Stimulated activated CD4-positive, alpha-beta T cell treated with anti-CD3 and anti-CD28 coated beads, Interleukin-2, amount 100 ng/mL, for 4 hours (primary cell): ENCODE measurements around the gene SH3TC1.

ENCODE experiments used
- DNase-seq: peaks from one replicate; pipeline ENCODE4 v3.0.0-alpha.2; 2020; ENCODE audit warnings: low read depth

The SH3TC1 gene

DNA sequence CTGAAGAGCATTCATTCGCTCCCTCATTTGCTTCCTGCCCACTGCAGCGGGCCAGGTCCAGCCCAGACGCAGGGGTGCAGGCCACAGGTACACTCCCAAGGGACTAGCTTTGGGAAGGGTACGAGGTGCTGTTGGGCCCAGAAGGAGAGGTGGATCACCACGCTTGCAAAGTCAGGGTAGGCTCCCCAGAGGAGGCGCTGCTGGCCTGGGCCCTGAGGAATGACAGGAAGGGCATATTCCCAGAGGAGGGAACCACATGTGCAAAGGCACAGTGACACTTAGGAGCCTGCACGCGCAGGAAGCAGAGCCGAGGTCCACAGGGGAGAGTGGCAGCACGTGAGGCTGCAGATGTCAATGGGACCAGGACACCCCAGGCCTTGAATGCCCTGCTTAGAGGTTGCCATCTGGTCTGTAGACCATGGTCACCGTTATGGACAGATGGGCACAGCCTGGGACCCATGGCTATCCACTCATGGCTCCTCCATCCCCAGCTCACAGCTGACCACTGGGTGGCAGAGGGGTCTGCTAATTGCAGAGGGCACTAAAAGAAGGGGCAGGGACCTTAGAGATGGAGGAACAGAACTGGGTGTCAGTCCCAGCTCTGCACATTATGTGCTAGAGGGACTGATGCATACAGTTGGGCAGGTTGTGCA, 78.4 kb downstream of the SH3TC1 start:
- no peak for DNase-seq

DNA sequence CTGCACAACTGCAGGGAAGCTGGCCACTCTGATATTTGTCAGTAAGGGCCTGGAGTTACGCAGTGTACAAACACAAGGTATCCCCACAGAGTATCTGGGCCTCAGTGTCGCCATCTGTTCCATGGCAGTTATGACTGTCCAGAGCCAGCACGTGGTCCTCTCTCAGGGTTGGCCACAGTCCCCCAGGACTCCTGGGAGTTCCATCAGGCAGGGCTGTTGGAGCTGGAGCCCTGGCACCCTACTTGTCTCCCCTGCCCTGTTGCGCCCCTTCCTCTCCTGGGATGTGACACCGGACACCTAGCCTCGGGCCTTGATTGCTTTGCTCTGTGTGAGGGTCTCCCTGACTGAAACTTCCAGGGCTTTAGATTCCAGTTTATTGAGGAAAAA, 78.9 kb downstream of the SH3TC1 start:
- DNase-seq = no peak

DNA sequence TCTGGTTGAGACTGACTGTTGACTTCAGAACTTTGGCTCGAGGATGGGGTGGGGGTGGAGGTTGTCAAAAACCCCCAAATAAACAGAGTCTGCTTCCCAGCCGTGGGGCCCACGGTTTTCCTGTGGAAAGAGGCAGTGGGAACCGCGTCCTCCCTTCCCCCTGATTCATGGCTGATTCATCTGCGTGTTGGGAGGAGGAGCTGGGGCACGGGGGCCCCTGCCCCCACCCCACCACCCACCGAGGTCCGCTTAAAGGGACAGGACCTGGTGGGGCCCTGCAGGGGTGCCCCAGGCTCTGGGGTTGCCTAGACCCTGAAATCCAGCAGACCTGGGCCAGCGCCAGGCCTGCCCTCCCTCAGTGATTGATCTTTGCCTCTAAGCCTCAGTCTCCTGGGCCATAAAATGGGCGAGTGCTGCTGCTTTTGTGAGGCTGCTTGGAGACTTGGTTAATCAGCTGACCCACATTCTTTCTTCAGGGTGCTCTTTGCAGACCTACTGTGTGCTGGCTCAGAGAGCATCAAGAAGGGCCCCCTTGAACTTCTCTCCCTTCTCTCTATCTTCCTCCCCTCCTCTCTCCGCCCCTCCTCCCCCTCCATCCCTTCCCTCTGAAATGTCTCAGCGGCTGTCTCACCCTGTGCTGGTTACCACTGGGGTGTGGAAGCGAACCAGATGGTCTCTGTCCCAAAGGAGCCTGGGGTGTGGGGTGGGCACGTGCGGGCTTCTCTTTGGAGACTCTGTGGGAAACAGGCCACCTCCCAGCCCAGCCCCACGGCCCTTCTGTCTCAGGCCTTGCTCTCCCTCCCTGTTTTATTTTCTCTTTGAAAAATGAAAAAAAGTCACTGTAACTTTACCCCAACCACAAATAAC, 79.6 kb downstream of the SH3TC1 start:
- no peak for DNase-seq

DNA sequence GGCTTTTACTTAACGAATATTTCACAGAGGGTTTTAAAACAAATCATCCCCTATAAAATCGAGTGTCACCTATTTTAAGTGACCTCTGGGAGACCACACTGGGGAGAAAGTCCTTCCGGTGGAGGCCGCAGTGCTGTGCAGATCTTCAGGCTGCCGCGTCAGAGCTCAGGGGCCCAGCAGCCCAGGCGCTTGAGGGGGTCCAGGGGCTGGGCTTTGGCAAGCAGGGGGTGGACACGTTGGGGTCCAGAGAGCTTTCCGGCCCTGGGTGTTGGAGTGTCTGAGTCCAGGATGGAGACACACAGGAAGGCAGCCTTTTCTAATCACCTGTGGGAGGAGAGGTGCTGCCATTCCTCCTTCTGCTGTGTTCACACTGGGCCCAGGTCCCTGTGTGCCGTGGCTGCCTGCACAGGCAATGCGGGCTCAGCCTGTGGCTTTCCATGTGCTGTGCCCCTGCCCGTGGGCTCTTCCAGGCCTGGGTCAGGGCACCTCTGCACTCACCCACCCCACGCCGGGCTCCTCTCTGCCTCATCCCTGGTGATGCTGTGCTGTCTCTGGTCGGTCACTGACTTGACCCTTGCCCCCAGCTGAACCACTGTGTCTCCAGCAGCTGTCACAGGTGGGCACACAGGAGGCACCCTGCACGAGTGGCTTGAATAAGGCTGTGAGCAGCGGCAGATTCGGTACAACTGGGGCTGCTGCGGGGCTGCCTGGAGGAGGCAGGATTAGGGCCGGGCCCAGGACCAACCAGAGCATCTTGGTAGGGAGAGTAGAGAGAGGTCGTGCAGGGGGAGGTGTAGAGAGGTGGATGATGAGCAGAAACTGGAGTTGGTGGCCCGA, 80.4 kb downstream of the SH3TC1 start:
- DNase-seq = no peak

DNA sequence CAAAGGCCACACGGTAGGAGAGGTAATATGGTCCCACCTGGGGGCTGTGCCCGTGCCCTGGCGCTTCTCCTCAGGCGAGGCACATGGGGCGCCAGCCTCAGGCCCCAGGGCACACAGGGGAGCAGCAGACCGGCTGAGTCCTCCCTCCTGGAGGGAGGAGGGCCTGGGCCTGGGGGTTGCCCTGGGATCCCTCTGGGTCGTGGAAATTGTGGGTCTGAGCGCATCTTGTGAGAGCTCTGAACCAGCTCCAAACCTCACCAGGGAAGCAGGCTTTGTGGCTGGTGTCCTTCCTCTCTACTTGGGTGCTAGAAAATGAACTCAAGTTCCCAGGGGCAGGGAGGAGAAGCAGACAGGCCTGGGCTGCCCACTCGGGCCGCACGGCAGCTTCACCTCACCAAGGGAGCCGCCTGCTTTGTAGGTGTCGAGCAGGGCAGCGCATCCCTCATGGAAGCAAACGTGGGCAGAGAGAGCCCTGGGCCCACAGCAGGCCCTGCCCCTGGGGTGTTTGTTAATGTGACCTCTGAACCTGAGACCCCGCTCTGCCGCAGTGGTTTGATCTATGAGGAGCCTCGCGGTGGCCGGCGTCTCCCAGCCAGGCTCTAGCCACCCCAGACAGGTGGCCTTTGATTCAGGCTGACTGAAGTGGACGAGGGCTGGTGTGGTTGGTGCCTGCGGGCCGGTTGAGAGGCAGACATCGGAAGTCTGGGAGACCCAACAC, 81.2 kb downstream of the SH3TC1 start:
- no peak for DNase-seq

DNA sequence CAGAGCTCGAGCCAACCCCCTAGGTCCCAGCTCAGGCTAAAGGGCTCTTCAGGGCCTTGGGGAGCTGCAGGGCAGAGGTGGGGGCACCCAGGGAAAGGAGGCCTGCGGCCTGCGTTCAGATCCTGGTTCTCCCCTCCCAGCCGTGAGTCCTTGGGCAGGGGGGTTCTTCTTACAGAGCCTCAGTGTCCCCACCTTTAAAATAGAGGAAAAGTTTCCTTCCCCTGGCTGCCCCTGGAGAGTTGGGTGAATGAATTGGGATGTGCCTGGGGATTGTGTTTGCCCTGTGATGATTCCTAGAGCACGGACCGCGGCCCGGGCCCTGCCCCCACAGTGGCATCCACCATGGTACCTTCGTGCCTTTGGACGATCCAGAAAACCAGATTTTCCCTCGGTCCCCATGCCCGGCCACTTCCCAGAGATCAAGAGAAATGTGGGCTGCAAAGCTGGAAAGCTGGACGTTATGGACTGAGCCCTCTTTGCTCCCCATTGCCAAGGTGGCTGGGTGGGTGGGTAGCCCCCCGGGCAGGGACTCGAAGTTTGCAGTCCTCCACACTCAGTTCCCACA, 81.9 kb downstream of the SH3TC1 start:
- DNase-seq = no peak

DNA sequence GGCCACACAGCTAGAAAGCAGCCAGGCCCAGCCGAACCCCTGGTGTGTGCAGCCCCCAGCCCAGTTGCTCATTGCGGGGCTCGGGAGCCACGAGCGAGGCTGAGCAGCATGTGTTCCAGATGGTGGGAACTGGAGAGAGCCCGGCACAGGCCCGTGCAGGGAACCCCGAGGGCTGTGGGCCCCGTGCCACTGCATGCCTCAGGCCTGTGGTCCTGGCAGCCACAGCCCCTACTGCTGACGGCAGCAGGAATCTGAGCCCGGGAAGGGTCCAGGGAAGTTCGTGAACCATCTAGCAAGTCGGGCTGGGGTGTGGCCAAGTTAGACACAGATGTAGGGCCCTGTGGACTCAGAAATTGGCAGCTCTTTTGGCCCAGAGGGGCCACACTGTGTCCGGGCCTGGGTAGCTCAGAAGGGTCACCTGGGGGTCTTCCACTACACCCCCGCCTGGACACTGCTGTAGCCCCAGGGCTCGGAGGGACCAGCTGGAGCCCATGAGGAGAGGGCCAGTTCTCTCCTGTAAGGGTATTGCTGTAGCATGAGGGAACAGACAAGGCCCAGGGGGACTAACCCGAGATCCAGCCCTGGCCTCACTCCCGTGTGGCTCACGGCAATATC, 82.5 kb downstream of the SH3TC1 start:
- no peak for DNase-seq

DNA sequence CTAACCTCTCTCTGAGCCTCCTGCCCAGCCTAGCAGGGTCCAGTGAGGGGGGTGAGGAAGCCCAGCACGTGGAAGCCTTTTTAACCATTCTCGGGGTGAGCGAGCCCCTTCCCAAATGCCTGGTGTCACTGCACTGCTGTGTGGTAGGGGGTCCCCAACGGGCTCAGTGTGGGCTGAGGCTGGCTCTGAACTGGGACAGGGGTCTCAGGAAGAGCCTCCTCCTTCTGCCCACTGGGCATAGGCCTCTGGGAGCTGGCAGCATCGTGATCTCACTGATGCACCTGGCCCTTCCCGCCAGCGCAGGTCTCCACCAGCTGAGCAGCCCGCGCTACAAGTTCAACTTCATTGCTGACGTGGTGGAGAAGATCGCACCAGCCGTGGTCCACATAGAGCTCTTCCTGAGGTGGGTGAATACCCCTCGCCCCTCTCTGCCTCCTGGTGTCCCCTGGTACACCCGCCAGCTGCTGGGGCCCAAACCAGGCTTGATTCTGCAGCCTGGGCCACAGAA, 83.1 kb downstream of the SH3TC1 start:
- DNase-seq = no peak

DNA sequence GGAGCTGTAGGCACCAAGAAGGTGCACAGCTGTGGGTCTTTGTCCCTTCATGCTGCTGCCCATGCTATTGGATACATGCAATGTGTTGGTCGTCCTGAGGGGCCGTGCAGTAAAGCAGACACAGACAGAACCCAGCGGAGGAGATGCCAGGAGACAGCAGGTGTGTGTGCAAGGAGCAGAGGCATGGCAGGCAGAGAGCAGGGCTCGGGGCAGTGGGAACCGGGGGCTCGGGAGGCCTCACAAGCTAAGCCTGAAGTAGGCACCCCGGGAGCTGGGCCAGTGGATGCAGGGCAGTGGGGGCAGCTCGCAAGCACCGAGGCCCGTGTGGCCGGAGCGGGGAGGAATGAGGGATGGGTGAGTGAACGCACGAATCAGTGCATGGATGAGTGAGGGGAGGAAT, 83.7 kb downstream of the SH3TC1 start:
- DNase-seq = no peak

DNA sequence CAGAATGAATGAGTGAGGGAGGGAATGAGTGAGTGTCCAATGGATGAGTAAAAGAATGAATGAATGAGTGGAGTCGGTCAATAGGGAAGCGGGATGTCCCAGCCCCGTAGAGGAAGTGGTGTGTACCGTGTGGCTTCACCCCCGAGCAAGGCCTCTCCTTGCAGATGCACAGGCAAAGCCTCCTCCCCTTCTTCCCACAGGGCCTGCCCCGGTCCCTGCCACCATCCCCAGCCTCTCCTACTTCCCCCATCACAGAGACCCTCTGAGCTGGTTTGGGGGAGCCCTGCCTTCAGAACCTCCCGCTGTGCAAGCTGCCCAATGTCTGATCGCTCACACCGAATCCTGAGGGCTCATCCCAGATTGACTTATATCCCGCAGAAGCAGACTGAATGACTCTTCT, 84.1 kb downstream of the SH3TC1 start:
- DNase-seq = no peak

DNA sequence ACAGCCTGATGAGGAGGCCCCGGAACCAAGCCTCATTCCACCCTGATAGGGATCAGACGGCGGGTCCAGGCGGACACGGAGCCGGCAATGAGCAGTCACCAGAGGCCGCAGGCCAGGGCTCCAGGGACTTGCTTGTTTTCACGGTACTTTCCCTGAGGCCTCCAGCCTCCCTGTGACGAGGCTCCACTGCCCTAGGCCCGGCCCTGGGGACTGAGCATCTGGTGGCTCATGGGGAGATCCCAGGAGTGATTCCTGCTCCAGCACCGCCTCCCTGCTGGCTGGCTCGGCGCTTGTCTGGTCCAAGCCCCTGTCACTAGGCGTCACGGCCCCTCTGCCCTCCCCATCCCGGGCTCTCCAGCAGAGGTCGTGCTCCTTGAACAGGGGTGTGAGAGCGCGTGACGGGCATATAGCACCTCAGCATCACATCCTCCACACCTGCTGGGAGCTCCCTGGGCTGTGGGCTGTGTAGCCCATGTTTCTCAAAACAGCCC, 84.6 kb downstream of the SH3TC1 start:
- DNase-seq = no peak

DNA sequence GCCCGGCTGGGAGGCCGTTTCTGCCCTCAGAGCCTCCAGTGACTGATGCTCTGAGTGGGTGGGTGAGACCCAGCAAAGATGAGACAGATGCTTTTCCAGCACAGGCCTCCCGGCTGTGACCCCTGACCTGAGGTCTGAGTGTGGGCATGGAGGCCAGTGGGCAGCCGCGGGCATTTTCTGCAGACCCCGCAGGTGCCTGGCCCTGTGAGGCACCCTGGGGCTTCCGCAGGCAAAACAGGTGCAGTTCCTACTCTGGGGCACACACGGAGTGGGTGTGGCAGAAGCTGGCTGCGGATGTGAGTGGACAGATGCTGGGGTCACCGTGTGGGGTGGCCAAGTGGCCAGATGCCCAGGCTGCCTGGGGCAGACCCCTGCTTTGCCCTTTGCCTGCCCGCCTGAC, 85.3 kb downstream of the SH3TC1 start:
- no peak for DNase-seq

DNA sequence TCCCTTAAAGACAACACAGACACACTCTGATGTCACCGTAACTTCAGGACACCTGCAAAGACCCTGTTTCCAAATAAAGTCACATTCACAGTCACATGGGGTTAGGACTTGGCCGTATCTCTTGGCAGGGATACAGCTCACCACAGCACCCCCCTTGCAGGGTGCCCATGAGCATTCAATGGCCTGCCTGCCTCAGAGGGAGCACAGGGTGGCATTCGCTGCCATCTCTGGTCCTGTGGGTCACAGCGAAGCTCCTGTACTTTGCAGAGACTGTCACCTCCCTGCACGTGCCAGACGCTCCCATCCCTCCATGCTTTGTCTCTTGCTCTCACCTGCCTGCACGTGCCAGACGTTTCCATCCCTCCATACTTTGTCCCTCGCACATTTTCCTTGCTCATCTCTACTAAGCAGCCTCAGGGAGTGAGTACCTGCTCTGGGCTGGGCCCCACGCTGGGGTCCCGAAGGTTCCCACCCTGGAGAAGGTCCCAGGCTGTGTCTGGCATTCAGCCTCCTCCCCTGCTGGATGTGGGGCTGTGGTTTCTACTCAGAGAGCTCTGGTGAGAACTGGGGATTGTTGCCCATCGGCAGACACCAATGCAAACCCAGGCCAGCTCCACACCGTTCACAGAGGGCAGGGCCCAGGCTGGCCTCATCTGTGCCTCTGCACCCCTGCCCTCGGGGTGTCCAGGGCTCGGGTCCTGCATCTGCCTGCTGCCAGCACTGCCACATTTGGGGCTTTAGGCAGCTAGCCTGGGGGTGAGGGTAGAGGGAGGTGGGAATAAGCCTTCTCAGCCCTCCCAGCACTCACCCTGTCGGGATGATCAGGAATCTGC, 86.3 kb downstream of the SH3TC1 start:
- DNase-seq = no peak

DNA sequence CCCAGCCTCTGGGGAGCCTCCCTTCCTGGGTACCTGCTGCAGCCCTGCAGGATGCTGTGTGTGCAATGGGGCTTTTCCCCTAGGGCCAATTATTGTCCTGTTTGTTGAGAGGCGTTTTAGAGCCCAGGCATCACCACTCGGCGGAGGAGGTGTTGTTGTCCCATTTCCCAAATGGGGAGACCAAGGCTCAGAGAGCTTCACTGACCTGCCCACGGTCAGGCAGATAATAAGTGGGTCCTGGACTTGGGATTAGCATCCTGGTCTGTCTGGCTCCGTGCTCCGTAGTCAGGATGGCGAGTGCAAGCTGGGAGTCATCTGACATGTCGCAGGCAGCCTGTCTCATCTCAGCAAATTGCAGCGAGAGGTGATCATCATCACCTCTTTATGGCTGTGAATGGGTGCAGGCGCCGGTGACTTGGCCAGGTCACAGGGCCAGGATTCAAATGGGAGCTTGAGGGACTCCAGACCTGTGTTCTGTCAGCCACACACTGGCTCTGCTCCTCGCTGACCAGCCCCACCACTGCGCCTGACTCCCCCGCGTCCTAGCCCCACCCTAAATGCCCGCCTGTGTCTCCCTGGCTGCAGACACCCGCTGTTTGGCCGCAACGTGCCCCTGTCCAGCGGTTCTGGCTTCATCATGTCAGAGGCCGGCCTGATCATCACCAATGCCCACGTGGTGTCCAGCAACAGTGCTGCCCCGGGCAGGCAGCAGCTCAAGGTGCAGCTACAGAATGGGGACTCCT, 87.1 kb downstream of the SH3TC1 start:
- DNase-seq = no peak

DNA sequence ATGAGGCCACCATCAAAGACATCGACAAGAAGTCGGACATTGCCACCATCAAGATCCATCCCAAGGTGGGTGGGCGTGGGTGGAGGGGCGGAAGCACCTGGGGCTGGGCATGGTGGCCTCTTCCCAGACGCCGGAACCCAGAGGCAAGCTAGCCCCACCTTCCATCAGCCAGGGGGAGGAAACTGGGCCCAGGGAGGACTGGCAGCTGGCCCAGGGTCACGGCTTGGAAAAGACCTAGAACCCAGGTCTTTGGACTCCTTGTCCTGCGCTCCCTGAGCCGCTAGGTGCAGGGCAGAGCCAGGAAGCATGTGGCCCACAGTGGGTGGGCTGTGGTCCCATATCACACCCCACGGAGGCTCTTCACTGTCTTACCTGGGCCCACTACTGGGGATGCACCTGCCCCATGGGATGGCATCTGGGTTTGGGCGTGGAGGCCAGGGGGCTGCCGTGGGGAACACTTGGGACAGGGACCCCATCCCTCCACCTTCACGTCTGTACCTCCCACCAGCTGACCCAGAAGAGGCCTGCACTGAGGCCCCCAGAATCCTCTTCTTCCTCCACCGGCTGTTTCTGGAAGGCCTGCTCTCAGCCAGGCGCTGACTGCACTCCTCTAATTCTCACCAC, 87.7 kb downstream of the SH3TC1 start:
- no peak for DNase-seq

DNA sequence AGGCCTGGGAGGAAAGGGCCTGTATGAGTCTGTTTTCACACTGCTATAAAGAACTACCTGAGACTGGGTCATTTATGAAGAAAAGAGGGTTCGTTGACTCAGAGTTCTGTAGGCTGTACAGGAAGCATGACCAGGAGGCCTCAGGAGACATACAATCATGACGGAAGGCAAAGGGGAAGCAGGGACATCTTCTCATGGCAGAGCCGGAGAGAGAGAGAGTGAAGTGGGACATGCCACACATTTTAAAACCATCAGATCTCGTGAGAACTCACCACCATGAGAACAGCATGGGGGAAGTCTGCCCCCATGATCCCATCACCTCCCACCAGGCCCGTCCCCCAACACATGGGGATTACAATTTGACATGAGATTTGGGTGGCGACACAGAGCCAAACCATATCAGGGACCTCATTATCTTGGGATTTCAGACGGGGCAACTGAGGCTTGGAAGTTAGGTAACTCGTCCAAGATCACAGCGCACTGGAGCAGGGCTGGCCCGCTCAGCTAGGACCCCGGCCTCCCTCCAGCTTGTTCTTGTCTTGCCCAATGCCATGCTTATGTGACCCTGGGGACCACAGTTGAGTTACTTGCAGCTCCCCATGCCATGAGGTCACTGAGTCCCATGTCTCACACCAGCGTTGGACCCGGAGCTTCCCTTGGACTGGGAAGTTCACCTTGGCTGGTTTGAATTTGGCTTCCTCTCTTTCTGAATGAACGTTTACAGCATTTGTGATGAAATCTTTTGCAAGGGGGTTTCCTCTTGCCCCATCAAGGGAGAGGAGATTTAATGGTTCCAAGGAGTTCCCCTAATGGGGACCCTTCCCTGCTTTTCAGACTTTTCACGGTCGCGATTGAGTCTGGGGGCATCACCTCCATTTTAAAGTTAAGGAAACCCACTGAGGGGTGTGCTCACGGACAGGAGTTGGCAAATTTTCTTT, 88.5 kb downstream of the SH3TC1 start:
- no peak for DNase-seq

DNA sequence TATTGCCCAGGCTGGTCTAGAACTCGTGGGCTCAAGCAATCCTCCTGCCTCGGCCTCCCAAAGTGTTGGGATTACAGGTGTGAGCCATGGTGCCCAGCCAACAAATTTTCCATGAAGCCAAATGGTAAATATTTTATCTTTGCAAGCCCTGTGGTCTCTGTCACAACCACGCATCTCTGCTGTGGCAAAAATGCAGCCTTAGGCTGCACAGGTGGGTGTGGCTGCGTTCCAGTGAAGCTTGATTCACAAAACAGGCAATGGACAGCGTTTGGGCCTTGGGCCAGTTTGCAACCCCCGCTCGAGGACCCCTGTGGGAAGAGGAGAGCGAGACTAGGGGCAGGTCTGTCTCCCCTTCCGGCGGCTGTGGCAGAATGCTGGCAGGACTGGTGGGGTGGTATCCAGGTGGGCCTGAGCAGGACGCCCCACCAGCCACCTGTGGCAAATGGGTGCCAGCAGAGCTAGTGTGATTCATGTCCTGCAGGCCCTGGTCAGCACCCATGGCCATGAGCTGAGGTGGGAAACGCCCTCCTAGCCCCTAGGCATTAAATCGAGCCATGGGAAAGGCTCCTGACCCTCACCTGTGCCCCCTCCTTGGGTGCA, 90.2 kb downstream of the SH3TC1 start:
- no peak for DNase-seq
